Ectodermal cell (in vitro differentiated cells): ENCODE data around the gene ZBTB16.

ENCODE experiments used
- H3K27ac ChIP-seq: 2 replicates; pipeline ENCODE4 v1.7.0; 2013; ENCODE audit warnings: mild to moderate bottlenecking, low read depth, low read length; ENCODE audit not compliant: insufficient read depth, poor library complexity, severe bottlenecking
- H3K27me3 ChIP-seq: 2 replicates; pipeline ENCODE4 v1.7.0; 2013; ENCODE audit warnings: mild to moderate bottlenecking, low read length; ENCODE audit not compliant: insufficient read depth, control insufficient read depth, poor library complexity, severe bottlenecking
- H3K36me3 ChIP-seq: one replicate; pipeline ENCODE4 v1.7.0; 2013; ENCODE audit warnings: low read length; ENCODE audit not compliant: control insufficient read depth, insufficient read depth
- H3K4me1 ChIP-seq: one replicate; pipeline ENCODE4 v1.7.0; 2013; ENCODE audit warnings: low read length; ENCODE audit not compliant: control insufficient read depth, insufficient read depth
- H3K4me3 ChIP-seq: 2 replicates; pipeline ENCODE4 v1.7.0; 2013; ENCODE audit warnings: low read depth, low read length, control low read depth; ENCODE audit not compliant: insufficient read depth
- H3K9me3 ChIP-seq: 2 replicates; pipeline ENCODE4 v1.7.0; 2013; ENCODE audit warnings: mild to moderate bottlenecking, low read length, moderate library complexity; ENCODE audit not compliant: control insufficient read depth
- WGBS, 2 experiments: methylation state at CpG; one replicate each; pipeline ENCODE4 v1.1.7; 2013; ENCODE audit warnings: missing lambda C conversion rate in 2 of 2; 5-methylcytosine and 5-hydroxymethylcytosine counted together

Gene ZBTB16

GRCh38 chr11:114154271-114155047 is 94.9 kb downstream of the ZBTB16 start:
- no peaks in the 10 kb centered on the region for H3K9me3 ChIP-seq
- H3K4me3 ChIP-seq, result no peak overlapping the region
- H3K27ac ChIP-seq, result no peak overlapping the region
- 91 to 96% methylated on average over 5 of the region's 5 CpGs for WGBS, 2 experiments
- no peaks in the 10 kb centered on the region for H3K27me3 ChIP-seq
- no peaks in the 10 kb centered on the region for H3K4me1 ChIP-seq
- no peaks in the 10 kb centered on the region for H3K36me3 ChIP-seq

GRCh38 chr11:114155116-114155515 is 95.6 kb downstream of the ZBTB16 start:
- no peaks in the 10 kb centered on the region for H3K36me3 ChIP-seq
- H3K4me1 ChIP-seq, result no peaks in the 10 kb centered on the region
- no peaks in the 10 kb centered on the region for H3K27me3 ChIP-seq
- no peak overlapping the region for H3K27ac ChIP-seq
- H3K9me3 ChIP-seq, result no peaks in the 10 kb centered on the region
- 92 to 95% methylated on average over 15 of the region's 15 CpGs for WGBS, 2 experiments
- H3K4me3 ChIP-seq, result no peak overlapping the region

GRCh38 chr11:114156131-114156581 is 96.6 kb downstream of the ZBTB16 start:
- H3K27me3 ChIP-seq, result no peaks in the 10 kb centered on the region
- no peak overlapping the region for H3K4me3 ChIP-seq
- H3K27ac ChIP-seq, result no peak overlapping the region
- no peaks in the 10 kb centered on the region for H3K36me3 ChIP-seq
- H3K4me1 ChIP-seq, result no peaks in the 10 kb centered on the region
- H3K9me3 ChIP-seq, result no peaks in the 10 kb centered on the region
- 95% methylated on average over 13 of the region's 13 CpGs for WGBS, 2 experiments

GRCh38 chr11:114156782-114157181 is 97.3 kb downstream of the ZBTB16 start:
- H3K27ac ChIP-seq, result no peak overlapping the region
- no peaks in the 10 kb centered on the region for H3K27me3 ChIP-seq
- H3K9me3 ChIP-seq, result no peaks in the 10 kb centered on the region
- H3K4me1 ChIP-seq, result no peaks in the 10 kb centered on the region
- H3K4me3 ChIP-seq, result no peak overlapping the region
- H3K36me3 ChIP-seq, result no peaks in the 10 kb centered on the region
- WGBS, 2 experiments, result 96% methylated on average over 6 of the region's 6 CpGs

GRCh38 chr11:114157476-114158050 is 98.1 kb downstream of the ZBTB16 start:
- Histone ChIP-seq H3K4me3 (no peak overlapping the region), H3K36me3 (no peaks in the 10 kb centered on the region), H3K4me1 (peaks cover 3% of the 10 kb centered on the region), H3K9me3 (no peaks in the 10 kb centered on the region), H3K27me3 (no peaks in the 10 kb centered on the region), H3K27ac (no peak overlapping the region)
- whole genome bisulfite sequencing, 2 experiments, result 86 to 87% methylated on average over 19 of the region's 19 CpGs

GRCh38 chr11:114158421-114158820 is 98.9 kb downstream of the ZBTB16 start:
- Histone ChIP-seq H3K4me1 (peaks cover 10% of the 10 kb centered on the region), H3K9me3 (no peaks in the 10 kb centered on the region), H3K4me3 (no peak overlapping the region), H3K27me3 (no peaks in the 10 kb centered on the region), H3K36me3 (no peaks in the 10 kb centered on the region), H3K27ac (no peak overlapping the region)
- WGBS, 2 experiments, result 93 to 97% methylated on average over 6 of the region's 6 CpGs

- 94 to 95% methylated on average over 7 of the region's 7 CpGs for WGBS, 2 experiments
- Histone ChIP-seq H3K36me3 (no peaks in the 10 kb centered on the region), H3K4me3 (no peak overlapping the region), H3K27me3 (no peaks in the 10 kb centered on the region), H3K4me1 (peaks cover 15% of the 10 kb centered on the region), H3K27ac (no peak overlapping the region), H3K9me3 (no peaks in the 10 kb centered on the region)
These were observed 99.4 kb downstream of the ZBTB16 start for GRCh38 chr11:114158886-114159285.

- H3K4me1 ChIP-seq, result peaks cover 19% of the 10 kb centered on the region
These were observed 99.8 kb downstream of the ZBTB16 start for GRCh38 chr11:114159320-114159719.

GRCh38 chr11:114159802-114160632 is 100.5 kb downstream of the ZBTB16 start:
- Histone ChIP-seq H3K27ac (no peak overlapping the region), H3K4me3 (no peak overlapping the region)
- WGBS, 2 experiments, result 65 to 67% methylated on average over 17 to 18 of the region's 18 CpGs

More at GRCh38 chr11:114159320-114159719, 99.8 kb downstream of the ZBTB16 start:
- 86 to 89% methylated on average over 5 of the region's 5 CpGs for WGBS, 2 experiments
- Histone ChIP-seq H3K36me3 (no peaks in the 10 kb centered on the region), H3K4me3 (no peak overlapping the region), H3K27ac (no peak overlapping the region), H3K9me3 (no peaks in the 10 kb centered on the region), H3K27me3 (no peaks in the 10 kb centered on the region)

GRCh38 chr11:114160894-114161293 is 101.4 kb downstream of the ZBTB16 start:
- WGBS, 2 experiments, result 87 to 91% methylated on average over 6 of the region's 6 CpGs

More at GRCh38 chr11:114159802-114160632, 100.5 kb downstream of the ZBTB16 start:
- H3K27me3 ChIP-seq, result no peaks in the 10 kb centered on the region
- H3K4me1 ChIP-seq, result peaks cover 24% of the 10 kb centered on the region
- no peaks in the 10 kb centered on the region for H3K36me3 ChIP-seq
- no peaks in the 10 kb centered on the region for H3K9me3 ChIP-seq

More at GRCh38 chr11:114160894-114161293, 101.4 kb downstream of the ZBTB16 start:
- Histone ChIP-seq H3K4me1 (peaks cover 24% of the 10 kb centered on the region), H3K27me3 (no peaks in the 10 kb centered on the region), H3K36me3 (no peaks in the 10 kb centered on the region), H3K9me3 (no peaks in the 10 kb centered on the region), H3K27ac (no peak overlapping the region), H3K4me3 (no peak overlapping the region)
